GM13976 (cell line): ENCODE results near the gene MGLL.

ENCODE experiments used
- DNase-seq: peaks from one replicate; pipeline ENCODE4 v3.0.0; 2012; ENCODE audit warnings: low spot score
- CTCF ChIP-seq: IDR thresholded peaks from 2 replicates; pipeline ENCODE4 v1.5.1; 2012; ENCODE audit warnings: borderline replicate concordance, mild to moderate bottlenecking; ENCODE audit not compliant: insufficient read depth; ENCODE audit errors: extremely low read depth, missing control alignments, control extremely low read depth
- in situ Hi-C: fragments of 300-500 bp; cut with MboI; formaldehyde crosslinking; loops from one replicate; pipeline ENCODE4 v1.12.0; 2022; ENCODE audit warnings: low sequenced_read_pairs, mixed read lengths, inconsistent platforms; ENCODE audit not compliant: unreplicated experiment

Gene MGLL

GRCh38 chr3:127728417-127729015 is 93.8 kb downstream of the MGLL start:
- in situ Hi-C loops, result no loop called here
- DNase-seq, result no peak
- TF ChIP-seq CTCF, result no peak

- in situ Hi-C loops, result no loop called here
- no peak for TF ChIP-seq CTCF
- no peak for DNase-seq
These were observed 95.4 kb downstream of the MGLL start for GRCh38 chr3:127726894-127727293.

- in situ Hi-C loops, result no loop called here
- DNase-seq, result no peak
- TF ChIP-seq CTCF, result no peak
These were observed 99.2 kb downstream of the MGLL start for GRCh38 chr3:127723011-127723567.

GRCh38 chr3:127722091-127722784 is 100.1 kb downstream of the MGLL start:
- TF ChIP-seq CTCF, result no peak
- DNase-seq, result no peak
- in situ Hi-C loops, result no loop called here

- no peak for DNase-seq
- in situ Hi-C loops, result no loop called here
- no peak for TF ChIP-seq CTCF
These were observed 101.1 kb downstream of the MGLL start for GRCh38 chr3:127720985-127721935.

GRCh38 chr3:127720161-127720823 is 102.0 kb downstream of the MGLL start:
- TF ChIP-seq CTCF, result no peak
- in situ Hi-C loops, result no loop called here
- DNase-seq, result no peak
